Left renal pelvis (tissue), 4 donors: ENCODE data around the gene TCEA3. TPM values are rescaled to one million over a fixed set of nuclear protein-coding genes. Genes with fewer than 3 reads are reported as not detected.
A peak's percentile ranks its signal among the peaks of the same experiment; 100 is the strongest.

ENCODE experiments used
- DNase-seq, 4 donors: peaks; one replicate each; pipeline ENCODE4 v3.0.0-alpha.2; 2013; ENCODE audit warnings: low read depth in 4 of 4, low spot score in 3 of 4
- polyA plus RNA-seq, 4 donors: library from polyadenylated mRNA; unstranded; fragments of 120-200 nt; gene quantifications; one replicate each; pipeline ENCODE4 v1.2.1, GENCODE V29; 2013; ENCODE audit not compliant: insufficient read length in 4 of 4

TCEA3 gene
- polyA plus RNA-seq, 4 donors: 11.2 to 55.1 (median 38.5) TPM

DNA sequence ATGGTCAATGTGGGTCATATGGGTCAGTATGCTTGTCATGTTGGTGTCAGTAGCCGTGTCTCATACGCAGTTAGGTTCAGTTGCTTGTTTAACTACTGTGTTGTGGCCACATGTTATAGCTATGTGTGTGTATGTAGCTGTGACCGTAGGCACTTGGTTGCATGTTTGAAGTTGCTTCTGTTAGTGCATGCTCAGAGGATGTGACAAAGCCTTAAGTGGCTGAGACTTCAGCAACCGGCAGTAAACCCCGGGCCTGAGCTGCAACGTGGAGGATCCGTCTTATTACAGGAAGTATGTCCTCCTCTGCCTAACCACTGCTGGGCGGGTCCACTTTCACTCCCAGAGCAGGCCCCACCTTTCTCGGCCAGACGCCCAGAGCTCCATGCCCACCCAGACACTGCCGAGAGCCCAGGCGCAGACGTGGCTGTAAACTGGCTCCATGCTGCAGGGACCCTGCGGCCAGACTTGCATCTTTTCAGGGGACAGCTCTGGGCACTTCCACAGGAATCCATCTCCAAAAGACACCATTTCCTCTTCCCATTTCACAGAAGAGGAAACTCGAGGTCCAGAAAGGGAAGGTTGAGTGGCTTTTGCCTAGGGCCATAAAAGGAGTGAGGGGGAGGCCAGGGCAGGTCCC lies 2.2 kb downstream of the TCEA3 start:
- peak in 1 of 4 donors; percentile 34 for DNase-seq

DNA sequence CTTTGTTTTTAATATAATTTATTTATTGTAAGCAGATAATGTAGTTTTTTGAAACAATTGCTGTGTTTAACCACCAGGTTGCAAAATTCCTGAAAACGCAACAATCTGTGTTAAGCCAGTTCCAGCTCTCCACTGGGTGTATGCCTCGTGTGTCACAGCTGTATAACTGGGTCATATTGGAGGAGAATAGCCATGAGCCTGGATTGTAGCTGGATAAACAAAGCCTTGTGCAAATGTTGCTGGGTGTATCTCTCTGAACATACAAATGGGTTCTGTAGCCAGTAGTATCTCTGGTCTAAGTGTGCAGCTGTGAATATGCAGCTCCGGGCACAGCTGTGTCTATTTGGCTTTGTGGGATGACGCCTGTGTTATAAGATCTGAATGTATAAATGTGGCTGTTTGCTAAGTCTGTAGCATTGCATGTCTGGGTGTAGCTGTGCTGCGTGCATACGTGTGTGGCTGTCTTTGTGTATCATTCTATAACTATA lies 2.8 kb downstream of the TCEA3 start:
- DNase-seq: no peak

DNA sequence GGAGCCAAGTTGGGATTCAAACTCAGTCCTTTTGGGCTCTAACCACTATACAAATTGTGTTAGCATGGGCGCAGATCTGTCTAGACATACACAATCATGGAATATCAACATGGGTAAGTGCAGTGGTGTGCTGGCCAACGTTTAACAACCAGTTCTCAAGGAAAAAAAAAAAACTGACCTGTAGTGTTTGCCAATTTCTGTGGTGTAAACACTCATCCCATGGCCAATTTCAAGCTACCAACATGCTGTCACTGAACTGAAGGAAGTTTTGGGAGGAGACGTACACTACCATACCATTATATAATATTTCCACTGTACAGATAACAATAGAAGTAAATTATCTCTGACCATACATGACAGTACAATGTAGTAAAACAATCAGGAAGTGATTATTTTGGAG lies 3.2 kb downstream of the TCEA3 start:
- no peak for DNase-seq

GRCh38 chr1:23420778-23421177 lies 3.8 kb downstream of the TCEA3 start:
- DNase-seq: no peak

DNA sequence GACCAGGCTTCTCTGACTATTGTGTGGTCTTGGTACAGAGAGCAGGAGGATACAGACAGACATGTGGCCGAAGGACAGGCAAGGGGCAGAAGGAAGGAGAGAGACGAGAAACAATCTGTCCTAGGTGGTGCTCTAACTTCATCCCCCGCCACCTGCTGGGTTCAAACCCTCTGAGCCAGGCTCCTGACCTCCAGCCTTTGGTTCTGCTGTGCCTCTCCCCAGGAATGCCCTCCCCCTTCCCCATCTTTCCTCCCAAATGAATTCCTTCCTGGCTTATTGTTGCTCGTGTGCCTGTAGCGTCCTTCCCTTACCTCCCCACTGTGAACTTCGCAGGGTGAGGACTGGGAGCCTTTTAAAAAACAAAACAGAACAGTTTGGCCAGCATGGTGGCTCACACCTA lies 5.4 kb downstream of the TCEA3 start:
- no peak for DNase-seq

DNA sequence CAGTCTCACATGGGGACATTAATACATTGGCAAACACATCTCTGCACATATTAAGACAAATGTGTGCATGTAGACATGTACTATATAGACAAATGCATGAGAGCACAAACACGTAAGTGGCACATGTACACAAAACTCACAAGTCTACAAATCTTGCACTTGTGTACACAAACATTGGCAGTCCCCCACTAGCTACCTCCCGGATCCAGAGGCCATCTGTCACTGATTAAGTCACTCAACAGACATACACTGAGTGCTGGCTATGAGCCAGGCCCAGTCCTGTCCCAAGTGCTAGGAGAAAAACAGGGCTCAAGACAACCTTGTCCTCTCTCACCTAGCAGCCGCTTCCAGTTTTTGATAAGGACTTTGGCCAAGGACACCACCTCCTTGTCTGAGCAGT lies 7.0 kb downstream of the TCEA3 start:
- DNase-seq: no peak

DNA sequence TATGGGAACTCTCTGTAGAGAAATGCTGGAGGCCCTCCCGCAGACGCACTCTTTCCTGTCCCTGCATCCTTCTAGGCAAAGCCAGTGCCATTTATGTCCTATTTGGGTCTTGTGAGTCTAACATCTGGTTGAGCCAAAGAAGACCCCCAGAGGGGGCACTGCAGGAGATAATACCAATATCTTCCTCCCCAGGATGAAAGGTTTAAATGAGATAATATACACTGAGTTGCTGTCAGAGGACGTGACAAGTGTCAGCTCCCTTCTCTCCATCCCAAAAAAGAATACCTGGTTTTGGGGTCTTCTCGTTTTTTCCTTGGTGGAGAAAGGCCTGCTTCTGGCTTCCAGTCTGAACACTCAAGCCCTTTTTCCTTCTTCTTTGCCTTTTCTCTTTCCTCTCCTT lies 7.6 kb downstream of the TCEA3 start:
- DNase-seq: no peak

DNA sequence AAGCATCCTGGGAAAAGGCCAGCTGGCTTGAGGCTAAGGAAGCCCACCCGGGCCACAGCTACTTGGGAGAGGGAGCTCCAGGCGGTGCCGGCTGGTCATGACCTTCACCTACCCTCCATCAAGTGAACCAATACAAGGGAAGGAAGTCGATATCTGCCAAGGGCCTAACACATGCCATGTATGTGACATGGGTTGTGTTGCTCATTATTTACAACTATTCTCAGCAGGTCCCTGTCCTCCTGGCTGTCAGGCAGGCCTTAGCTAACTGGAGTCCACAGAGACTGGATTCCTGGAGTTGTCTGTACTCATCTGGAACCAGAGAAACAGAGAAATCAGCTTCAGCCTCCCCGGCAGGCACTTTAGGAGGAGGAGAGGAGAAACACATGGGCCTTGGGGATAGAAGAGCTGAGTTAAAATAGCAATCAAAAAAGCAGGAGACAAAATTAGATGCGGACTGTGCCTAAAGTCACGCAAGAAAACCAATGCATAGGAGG lies 15.7 kb downstream of the TCEA3 start:
- DNase-seq: no peak

DNA sequence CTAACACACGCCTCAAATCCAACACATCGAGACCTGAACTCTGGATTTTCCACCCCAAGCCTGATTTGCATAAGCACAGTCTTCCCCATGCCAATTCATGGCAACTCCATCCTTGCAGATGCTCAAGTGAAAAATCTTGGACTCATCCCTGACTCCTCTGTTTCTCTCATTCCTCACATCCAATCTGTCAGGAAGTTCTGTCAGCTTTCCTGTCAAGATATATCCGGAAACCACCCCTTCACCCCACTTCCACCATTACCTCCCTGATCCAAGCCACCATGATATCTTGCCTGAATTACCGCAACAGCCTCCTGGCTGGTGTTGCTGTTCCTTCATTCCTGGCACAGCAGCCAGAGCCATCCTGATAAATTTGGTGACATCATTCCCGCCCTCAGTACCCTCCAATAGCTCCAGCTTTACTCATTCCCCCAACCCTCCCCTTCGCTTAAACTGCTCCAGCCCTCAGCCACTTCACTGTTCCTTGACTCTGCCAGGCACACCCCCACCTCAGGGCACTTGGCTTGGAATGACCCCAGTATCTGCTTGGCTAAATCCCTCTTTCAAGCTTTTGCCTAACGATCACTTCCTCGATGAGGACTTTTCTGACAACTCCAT lies 17.4 kb downstream of the TCEA3 start:
- DNase-seq: no peak

- DNase-seq: no peak
These were observed 18.6 kb downstream of the TCEA3 start for GRCh38 chr1:23405946-23406345.

DNA sequence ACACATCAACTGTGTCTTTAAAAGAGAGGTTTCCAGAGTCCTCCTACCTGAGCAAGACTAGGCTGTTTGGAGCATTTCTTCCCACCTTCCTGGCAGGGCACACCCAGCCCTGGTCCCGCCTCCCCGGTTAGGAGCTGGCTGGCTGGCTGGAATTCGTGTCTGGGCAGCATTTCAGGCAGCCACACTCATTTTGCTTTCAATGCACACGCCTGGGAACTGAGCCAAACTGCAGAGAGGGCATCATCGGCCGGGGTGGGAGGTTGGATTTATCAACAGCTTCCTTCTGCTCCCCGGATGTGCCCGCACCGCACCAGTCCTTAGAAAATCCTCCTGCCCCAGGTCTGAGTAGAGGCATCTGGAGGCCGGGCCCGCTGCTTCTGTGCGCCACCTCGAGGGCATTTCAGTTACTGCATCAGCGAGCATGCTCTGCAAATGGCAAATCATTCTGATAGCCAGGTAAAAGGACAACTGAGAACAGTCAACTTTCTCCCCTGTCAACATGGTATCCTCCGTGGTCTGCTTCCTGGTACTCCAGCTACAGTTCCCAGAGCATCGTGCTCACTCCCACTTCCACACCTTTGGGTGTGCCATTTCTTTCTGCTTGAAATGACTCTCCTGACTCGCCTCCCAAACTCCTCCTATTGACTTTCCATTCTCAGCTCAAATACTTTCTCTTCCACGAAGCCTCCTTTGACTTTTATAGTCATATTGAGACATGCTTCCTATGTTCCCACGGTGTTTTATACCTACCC lies 20.6 kb downstream of the TCEA3 start:
- peak in 3 of 4 donors; percentile 66 to 74 (median 68) for DNase-seq

GRCh38 chr1:23403355-23403734 lies 21.2 kb downstream of the TCEA3 start:
- no peak for DNase-seq

GRCh38 chr1:23403038-23403336 lies 21.6 kb downstream of the TCEA3 start:
- DNase-seq: no peak

GRCh38 chr1:23402286-23403037 lies 22.1 kb downstream of the TCEA3 start:
- no peak for DNase-seq

DNA sequence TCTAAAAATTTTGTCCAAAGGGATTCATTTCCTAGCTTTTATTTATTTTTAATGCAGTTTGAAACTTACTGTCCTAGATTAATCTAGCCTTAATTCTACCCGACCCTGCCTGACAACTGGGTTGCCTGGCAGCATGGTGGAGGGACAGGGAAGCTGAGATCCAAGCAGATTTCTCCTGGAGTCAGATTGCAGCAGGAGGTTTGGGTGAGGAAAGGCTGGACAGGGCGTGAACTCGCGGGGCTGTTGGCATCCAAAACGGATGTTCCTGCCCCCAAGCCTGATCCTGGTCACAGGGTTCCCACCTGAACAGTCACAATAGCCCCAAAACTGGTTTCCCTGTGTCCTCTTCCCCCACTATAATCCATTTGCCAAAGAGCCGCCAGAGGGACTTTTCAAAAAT lies 23.2 kb downstream of the TCEA3 start:
- no peak for DNase-seq

DNA sequence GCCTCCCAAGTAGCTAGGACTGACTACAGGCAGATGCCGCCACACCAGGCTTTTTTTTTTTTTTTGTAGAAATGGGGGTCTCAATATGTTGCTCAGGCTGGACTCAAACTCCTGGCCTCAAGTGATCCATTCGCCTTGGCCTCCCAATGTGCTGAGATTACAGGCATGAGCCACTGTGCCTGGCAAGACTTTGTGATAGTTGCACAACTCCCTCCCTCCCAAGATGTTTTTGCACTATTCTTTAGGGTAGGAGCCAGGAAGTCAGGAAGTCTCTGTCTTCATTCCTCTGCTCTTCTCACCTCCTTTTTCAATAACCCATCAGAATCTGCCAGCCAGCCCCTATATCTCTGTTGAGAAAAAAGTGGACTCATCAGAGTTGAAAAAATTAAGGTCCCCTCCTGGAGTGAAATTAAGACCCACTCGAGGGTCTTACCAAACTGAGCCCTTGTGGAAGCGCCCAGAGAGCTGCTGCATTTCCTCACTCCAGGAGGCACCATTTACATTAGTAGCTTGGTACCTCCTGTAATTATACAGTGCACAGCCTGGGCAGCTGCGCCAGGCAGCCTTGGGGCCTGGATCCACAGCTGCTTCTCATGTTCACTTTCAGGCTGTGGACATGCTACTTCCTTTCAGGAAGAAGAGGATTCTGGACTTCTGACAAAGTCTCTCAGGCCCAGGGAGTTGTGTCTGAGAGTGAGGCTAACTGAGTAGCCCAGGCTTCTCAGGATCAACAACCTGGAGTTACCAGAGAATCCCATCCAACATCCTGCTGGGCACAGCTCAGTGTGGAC lies 24.0 kb downstream of the TCEA3 start:
- DNase-seq: no peak

GRCh38 chr1:23399229-23399628 lies 25.3 kb downstream of the TCEA3 start:
- no peak for DNase-seq

GRCh38 chr1:23397908-23398307 lies 26.6 kb downstream of the TCEA3 start:
- no peak for DNase-seq

DNA sequence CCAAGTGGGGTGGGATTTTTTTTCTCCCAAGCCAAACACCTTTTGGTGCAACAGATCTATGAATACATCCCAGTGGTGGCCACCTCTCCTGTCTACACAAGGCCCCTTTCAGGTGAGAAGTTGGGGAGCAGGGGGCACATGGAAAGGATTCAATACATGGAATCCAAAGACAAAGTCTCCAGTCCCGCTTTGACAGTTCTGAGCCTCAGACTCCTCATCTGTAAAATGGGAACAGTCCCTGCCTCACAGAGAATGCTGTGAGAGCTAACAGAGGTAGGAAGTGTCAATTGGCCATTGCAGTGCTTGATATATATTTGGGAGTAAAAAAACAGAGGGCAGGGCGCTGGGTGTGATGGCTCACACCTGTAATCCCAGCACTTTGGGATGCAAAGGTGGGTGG lies 28.2 kb downstream of the TCEA3 start:
- no peak for DNase-seq

GRCh38 chr1:23395849-23396248 lies 28.7 kb downstream of the TCEA3 start:
- DNase-seq: no peak
